Stimulated activated effector memory CD8-positive, alpha-beta T cell treated with anti-CD3 and anti-CD28 coated beads, Interleukin-12 subunit alpha, Interleukin-12 subunit beta, amount 100 ng/mL, for 72 hours (primary cell): ENCODE data around the gene PC.

Experiments
- ATAC-seq: fragments of 150-1000 bp; cut with Tn5 transposase; 2 replicates; pipeline ENCODE4 v1.10.0; 2021
- DNase-seq, 2 donors: peaks; one replicate each; pipeline ENCODE4 v3.0.0; 2021 to 2022; ENCODE audit warnings: low spot score in 2 of 2
- H3K27ac Mint-ChIP-seq: one replicate; pipeline ENCODE4 v1.8.0; 2022; ENCODE audit warnings: mild to moderate bottlenecking, mixed read lengths
- H3K36me3 Mint-ChIP-seq: one replicate; pipeline ENCODE4 v1.8.0; 2022; ENCODE audit warnings: mild to moderate bottlenecking, mixed read lengths
- H3K4me1 Mint-ChIP-seq: one replicate; pipeline ENCODE4 v1.8.0; 2022; ENCODE audit warnings: mixed read lengths
- H3K4me3 Mint-ChIP-seq: one replicate; pipeline ENCODE4 v1.8.0; 2022; ENCODE audit warnings: mild to moderate bottlenecking, mixed read lengths
- H3K9me3 Mint-ChIP-seq: one replicate; pipeline ENCODE4 v1.8.0; 2022; ENCODE audit warnings: mixed read lengths

PC gene

DNA sequence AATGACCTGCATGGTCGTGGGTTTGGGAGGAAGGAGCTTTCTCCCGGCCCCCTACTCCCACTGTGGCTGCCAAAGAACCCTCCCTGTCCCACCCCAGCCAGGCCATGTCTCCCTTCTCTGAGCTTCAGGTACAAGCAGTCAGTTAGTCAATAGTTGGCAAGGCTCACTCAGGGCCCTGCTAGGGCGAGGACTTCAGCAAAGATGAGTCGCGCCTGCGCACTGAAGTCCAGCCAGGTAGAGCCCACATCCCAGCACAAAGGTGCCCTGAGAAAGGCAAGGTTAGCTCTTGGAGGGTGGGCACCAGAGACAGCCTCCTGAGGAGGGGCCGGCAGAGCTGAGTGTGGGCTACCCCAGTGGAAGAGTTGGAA is 28.0 kb upstream of the PC start:
- ATAC-seq: peak; percentile 13

DNA sequence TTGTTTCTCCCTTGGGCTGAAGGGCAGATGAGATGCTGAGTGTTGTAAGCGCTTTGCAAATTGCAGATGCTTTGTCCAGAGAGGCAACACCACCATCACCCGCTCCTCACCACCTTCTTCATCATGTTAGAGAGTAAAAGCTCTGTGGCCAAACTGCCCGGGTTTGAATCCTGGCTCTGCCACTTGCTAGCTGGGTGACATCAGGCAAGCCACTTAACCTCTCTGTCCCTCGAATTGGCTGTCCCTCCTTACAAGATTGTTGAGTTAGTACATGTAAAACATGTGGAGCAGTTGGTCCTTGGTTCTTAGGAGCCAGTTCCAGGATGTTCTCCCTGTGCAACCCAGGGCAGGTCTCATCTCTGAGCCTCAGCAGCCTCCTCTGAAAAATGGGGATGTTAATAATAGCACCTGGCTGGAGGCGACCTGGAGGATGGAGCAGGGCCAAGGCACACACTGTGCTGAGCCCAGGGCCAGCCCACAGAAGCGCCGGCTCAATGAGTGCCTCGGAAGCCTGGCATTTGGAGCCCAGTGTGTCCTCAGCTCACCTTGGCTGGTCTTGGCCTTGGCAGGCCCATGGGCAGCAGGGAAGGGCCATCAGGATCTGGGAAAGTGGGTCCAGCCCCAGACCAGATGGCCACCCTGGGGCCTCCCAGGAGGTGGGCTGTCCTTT is 27.5 kb upstream of the PC start:
- no peak overlapping the region for H3K4me3 Mint-ChIP-seq
- ATAC-seq: no peak
- H3K9me3 Mint-ChIP-seq: no peaks in the 10 kb centered on the region
- no peaks in the 10 kb centered on the region for H3K36me3 Mint-ChIP-seq
- H3K4me1 Mint-ChIP-seq: peaks cover 18% of the 10 kb centered on the region
- no peak overlapping the region for H3K27ac Mint-ChIP-seq
- no peak for DNase-seq

More for the DNA sequence above, 28.0 kb upstream of the PC start:
- Mint-ChIP-seq H3K4me1 (peaks cover 18% of the 10 kb centered on the region), H3K27ac (no peak overlapping the region), H3K4me3 (no peak overlapping the region), H3K9me3 (no peaks in the 10 kb centered on the region), H3K36me3 (no peaks in the 10 kb centered on the region)
- no peak for DNase-seq

DNA sequence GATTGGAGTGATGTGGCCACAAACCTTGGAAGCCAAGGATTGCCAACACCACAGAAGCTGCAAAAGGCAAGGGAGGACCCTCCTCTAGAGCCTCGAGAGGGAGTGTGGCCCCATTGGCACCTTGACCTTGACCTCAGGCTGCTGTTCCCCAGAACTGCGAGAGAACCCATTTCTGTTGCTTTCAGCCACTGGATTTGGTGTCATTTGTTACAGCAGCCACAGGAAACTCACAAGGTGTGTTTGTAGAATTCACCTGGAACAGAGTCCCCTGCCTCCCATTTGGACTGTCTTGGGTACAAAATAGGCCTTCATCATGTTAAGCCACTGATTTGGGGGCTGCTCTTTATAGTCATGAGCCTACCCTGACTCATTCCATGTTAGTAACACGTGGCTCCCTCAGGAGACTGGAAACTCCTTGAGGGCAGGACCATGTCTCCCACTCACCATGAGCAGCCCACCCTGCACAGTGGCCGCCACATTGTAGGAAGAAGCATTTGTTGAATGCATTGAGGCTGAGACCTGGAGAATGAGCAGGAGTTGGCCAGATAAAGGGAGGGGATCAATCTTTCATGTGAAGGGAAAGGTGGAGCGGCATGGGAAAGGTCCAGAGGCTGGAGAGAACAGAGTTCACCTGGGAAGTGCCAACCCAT is 25.2 kb upstream of the PC start:
- DNase-seq (no peak), ATAC-seq (no peak)
- Mint-ChIP-seq H3K27ac (no peak overlapping the region), H3K9me3 (peaks cover 3% of the 10 kb centered on the region), H3K4me1 (peaks cover 16% of the 10 kb centered on the region), H3K4me3 (no peak overlapping the region), H3K36me3 (no peaks in the 10 kb centered on the region)

DNA sequence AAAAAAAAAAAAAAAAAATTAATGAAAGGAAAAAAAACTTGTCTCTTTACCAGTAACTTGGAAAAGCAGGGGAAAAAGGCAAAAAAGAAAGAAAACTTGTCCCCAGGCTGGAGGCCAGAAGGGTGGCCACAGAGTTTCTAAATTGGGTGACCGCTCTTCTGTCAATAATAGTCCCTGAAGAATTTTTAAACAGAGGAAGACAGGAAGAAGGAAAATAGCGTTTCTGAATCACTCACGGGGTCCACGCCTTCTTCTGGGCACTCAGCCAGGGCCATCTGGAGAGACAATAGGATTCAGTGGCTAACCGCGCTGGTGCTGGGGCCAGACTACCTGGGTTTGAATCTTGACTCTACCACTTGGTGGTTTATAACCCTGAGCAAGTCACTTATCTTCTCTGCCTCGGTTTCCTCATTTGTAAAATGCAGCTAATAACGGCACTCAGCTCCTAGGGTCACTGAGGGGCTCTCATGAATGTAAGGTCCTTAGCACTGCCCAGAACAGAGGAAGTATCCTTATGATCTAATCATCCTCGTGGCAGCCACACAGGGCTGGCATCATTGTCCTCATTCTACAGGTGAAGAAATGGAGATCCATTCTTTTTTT is 23.9 kb upstream of the PC start:
- H3K27ac Mint-ChIP-seq: no peak overlapping the region
- H3K9me3 Mint-ChIP-seq: peaks cover 3% of the 10 kb centered on the region
- peak; percentile 51 for ATAC-seq
- DNase-seq: no peak
- H3K4me3 Mint-ChIP-seq: no peak overlapping the region
- peaks cover 2% of the 10 kb centered on the region for H3K4me1 Mint-ChIP-seq
- H3K36me3 Mint-ChIP-seq: no peaks in the 10 kb centered on the region

DNA sequence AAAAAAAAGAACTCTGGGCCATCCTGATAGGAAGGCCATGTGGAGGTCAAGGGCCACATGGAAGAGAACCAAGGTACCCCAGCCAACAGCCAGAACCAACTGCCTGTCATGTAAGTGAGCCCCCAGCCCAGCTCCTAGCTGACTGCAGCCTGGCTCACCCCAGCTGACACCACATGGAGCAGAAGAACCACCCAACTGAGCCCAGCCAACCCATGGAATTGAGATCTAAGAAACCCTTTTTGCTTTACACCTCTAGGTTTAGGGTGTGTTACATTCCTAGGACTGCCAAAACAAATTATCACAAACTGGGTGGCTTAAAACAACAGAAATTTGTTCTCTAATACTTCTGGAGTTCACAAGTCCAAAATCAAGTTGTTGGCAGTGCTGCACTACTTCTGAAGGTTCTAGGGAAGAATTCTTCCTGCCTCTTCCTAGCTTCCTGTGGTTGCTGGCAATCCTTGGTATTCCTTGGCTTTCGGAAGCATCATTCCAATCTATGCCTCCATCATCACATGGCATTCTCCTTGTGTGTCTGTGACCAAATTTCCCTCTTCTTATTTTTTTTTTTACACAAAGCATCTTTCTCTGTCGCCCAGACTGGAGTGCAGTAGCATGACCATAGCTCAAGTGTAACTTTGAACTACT is 21.3 kb upstream of the PC start:
- no peaks in the 10 kb centered on the region for H3K36me3 Mint-ChIP-seq
- H3K27ac Mint-ChIP-seq: no peak overlapping the region
- peaks cover 3% of the 10 kb centered on the region for H3K9me3 Mint-ChIP-seq
- DNase-seq (no peak), ATAC-seq (no peak)
- H3K4me1 Mint-ChIP-seq: peaks cover 10% of the 10 kb centered on the region
- no peak overlapping the region for H3K4me3 Mint-ChIP-seq

DNA sequence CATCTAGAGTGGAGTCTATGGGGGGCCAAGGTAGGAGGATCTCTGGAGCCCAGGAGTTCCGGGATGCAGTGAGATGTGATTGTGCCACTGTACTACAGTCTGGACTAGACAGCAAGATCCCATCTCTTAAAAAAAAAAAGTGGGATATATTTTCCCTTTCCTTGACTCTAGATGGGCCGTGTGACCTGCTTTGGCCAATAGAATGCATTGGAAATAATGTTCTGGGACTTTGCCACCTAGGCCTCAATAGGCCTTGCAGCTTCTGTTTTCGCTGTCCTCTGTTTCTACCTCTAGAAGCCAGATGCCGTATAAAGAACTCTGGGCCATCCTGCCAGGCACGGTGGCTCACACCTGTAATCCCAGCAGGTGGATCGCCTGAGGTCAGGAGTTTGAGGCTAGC is 20.5 kb upstream of the PC start:
- ATAC-seq (no peak), DNase-seq (no peak)
- Mint-ChIP-seq H3K4me1 (peaks cover 10% of the 10 kb centered on the region), H3K9me3 (peaks cover 3% of the 10 kb centered on the region), H3K36me3 (no peaks in the 10 kb centered on the region), H3K4me3 (no peak overlapping the region), H3K27ac (no peak overlapping the region)

DNA sequence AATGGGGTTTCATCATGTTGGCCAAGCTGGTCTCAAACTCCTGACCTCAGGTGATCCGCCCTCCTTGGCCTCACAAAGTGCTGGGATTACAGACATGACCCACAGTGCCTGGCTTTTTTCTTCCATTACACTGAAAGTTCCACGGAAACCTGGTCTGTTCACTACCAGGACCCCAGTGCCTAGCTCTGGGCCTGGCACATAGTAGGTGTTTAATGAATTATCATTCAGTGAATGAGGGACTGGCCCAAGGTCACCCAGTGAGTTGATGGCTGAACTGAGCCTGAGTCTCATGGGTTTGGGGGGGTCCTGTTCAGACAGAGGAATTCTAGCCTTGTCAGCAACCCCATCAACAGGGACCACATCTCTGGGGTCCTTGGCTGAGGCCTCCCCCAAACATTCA is 20.0 kb upstream of the PC start:
- ATAC-seq (no peak), DNase-seq (no peak)
- Mint-ChIP-seq H3K4me3 (no peak overlapping the region), H3K4me1 (peaks cover 10% of the 10 kb centered on the region), H3K27ac (no peak overlapping the region), H3K36me3 (no peaks in the 10 kb centered on the region), H3K9me3 (peaks cover 3% of the 10 kb centered on the region)

DNA sequence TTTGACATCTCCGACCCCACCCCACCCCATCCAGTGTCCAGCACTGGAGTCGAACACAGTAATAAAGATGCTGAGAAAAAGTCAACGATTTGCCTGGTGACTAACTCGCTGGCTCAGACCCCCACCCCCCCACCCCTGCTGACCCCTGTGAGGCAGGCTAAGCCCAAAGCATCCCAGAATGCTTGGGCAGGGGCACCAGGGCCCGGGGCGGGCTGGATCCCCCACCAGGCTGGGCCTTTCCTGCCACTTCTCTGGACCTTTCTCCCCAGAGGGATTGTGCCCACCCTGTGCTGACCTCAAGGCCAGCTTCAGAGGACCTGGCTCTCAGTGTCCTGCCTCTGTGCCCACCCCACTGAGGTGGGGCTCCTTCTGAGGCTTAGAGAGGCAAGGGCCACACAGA is 18.7 kb upstream of the PC start:
- Mint-ChIP-seq H3K4me3 (no peak overlapping the region), H3K36me3 (no peaks in the 10 kb centered on the region), H3K4me1 (peaks cover 10% of the 10 kb centered on the region), H3K27ac (no peak overlapping the region), H3K9me3 (peaks cover 3% of the 10 kb centered on the region)
- DNase-seq: no peak
- ATAC-seq: no peak

DNA sequence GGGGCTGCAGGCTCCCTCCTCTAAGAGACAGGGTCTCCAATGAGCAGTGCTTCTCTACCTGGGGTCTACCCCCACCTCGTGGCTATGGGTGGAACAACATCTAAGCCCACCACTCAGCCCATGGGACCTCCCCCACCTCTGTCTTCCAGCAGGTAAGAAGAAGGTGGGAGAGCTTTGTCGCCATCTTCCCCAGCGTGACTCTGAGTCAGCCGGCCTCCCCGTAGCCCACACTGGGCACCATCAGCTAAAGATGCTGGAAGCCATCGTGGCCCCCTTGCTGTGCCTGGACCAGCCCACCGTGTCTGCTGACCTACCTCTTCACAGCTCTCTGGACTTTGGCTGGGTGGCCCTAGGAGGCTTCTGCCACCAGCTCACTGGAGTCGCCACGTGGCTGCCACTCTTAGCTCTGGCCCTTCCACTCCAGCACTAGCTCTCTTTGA is 17.9 kb upstream of the PC start:
- peak in 1 of 2 donors; percentile 62 for DNase-seq
- peaks cover 16% of the 10 kb centered on the region for H3K4me1 Mint-ChIP-seq
- no peaks in the 10 kb centered on the region for H3K36me3 Mint-ChIP-seq
- H3K27ac Mint-ChIP-seq: no peak overlapping the region
- H3K4me3 Mint-ChIP-seq: no peak overlapping the region
- H3K9me3 Mint-ChIP-seq: peaks cover 3% of the 10 kb centered on the region
- peak; percentile 20 for ATAC-seq

DNA sequence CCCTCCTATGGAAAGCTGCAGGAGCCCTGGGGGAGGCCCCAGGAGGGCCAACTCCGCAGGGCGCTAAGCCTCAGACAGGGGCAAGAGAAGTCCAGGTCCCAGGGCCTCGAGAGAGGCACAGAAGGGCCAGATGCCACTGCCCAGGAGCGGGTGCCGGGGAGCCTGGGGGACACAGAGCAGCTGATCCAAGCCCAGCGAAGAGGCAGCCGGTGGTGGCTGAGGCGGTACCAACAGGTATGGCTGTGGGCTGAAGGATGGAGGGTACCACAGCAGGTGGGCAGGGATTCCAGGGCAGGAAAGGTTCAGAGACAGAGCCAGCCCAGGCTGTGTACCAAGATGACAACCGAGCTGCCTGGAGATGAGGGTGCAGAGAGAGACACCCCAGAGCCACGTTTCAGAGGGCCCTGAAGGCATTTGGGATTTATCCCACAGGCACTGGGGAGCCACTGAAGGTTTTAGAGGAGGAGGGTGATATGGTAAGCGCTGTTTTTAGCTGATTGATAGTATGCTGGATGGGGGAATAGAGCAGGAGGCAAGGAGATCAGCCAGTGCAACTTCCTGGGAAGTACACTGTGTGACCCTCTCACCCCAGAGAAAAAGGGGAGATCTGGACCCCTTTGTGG is 17.3 kb upstream of the PC start:
- Mint-ChIP-seq H3K36me3 (no peaks in the 10 kb centered on the region), H3K4me3 (no peak overlapping the region), H3K9me3 (peaks cover 3% of the 10 kb centered on the region), H3K4me1 (peaks cover 21% of the 10 kb centered on the region), H3K27ac (no peak overlapping the region)
- no peak for DNase-seq
- ATAC-seq: no peak

DNA sequence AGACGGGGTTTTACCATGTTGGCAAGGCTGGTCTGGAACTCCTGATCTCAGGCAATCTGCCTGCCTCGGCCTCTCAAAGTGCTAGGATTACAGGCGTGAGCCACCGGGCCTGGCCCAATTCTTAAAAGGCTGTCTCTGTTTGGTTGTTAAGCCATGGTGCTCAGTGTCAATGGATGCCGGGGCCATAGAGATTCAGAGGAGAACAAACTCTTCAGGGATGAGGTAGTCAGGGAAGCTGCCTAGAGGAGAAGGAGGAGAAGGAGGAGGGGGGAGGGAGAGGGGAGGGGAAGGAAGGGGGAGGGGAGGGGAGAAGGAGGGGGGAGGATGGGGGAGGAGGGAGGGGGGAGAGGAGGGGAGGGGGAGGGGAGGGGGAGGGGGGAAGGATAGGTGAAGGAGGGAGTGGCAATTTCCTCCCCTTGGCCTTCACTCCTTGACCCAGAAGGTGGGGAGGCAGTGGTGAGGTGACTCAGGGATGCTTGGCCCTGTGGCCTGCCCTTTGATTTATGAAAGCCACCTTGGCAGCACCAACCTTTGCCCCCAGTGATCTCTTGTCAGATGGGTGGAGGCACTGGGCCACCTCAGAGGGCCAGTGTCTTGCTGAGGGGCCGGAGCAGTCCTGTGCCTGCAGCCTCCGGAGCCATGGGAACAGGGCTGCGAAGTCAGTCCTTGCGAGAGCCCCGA is 16.7 kb upstream of the PC start, which contains the start of gene C11orf86:
TSS of gene C11orf86 (plus strand) at position 581 of the 681 bp plus-strand sequence. CDS start at position 640, 59 bp downstream.
- ATAC-seq (no peak), DNase-seq (no peak)
- no peak within 1 kb of the TSS for H3K27ac Mint-ChIP-seq
- H3K4me3 Mint-ChIP-seq: no peak within 1 kb of the TSS
- H3K4me1 Mint-ChIP-seq: peaks cover 27% of the 10 kb centered on the region
- no peaks in the 10 kb centered on the region for H3K36me3 Mint-ChIP-seq
- peaks cover 3% of the 10 kb centered on the region for H3K9me3 Mint-ChIP-seq

DNA sequence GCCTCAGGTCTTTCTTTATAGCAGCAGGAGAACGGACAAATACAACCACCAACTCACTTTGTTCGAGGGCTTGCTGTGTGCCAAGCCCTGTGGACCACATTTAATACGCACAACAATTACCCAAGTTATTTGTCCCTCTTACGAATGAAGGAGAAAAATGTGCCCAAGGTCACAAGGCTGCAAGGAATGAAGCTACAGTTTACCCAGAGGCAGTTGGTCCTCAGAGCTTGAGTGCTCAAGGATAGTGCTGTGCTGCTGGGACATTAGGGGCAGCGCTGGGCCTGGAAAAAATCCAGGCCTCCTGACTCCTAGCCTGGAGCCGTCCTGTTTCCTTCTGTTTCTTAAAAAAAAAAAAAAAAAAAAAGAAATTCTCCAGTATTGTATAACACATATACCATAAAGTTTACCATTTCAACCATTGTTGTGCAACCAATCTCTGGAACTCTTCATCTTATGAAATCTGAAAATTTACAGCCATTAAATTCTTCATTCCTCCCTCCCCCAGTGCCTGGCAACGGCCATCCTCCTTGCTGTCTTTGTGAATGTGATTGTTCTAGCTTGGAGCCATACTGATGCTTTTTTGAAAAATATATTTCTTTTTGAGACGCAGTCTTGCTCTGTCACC is 15.9 kb upstream of the PC start:
- Mint-ChIP-seq H3K4me1 (peaks cover 29% of the 10 kb centered on the region), H3K9me3 (no peaks in the 10 kb centered on the region), H3K36me3 (no peaks in the 10 kb centered on the region), H3K4me3 (no peak overlapping the region), H3K27ac (no peak overlapping the region)
- ATAC-seq: no peak
- no peak for DNase-seq

DNA sequence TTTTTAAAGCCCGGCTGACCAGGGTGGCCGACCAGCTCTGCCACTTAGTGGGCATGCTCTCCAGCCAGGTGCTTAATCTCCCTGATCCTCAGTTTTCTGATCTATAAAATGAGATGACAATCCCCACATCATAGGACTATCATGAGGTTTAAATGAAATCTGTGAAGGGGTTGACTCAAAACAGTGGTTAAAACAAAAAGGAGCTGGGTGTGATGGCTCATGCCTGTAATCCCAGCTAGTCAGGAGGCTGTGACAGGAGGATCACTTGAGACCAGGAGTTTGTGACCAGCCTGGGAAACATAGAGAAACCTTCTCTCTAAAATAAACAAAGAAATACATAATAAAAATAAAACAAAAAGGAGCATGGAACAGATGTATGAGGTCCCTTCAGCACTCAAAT is 13.3 kb upstream of the PC start:
- Mint-ChIP-seq H3K36me3 (no peaks in the 10 kb centered on the region), H3K4me1 (peaks cover 38% of the 10 kb centered on the region), H3K27ac (no peak overlapping the region), H3K9me3 (no peaks in the 10 kb centered on the region), H3K4me3 (no peak overlapping the region)
- no peak for DNase-seq
- peak; percentile 25 for ATAC-seq

DNA sequence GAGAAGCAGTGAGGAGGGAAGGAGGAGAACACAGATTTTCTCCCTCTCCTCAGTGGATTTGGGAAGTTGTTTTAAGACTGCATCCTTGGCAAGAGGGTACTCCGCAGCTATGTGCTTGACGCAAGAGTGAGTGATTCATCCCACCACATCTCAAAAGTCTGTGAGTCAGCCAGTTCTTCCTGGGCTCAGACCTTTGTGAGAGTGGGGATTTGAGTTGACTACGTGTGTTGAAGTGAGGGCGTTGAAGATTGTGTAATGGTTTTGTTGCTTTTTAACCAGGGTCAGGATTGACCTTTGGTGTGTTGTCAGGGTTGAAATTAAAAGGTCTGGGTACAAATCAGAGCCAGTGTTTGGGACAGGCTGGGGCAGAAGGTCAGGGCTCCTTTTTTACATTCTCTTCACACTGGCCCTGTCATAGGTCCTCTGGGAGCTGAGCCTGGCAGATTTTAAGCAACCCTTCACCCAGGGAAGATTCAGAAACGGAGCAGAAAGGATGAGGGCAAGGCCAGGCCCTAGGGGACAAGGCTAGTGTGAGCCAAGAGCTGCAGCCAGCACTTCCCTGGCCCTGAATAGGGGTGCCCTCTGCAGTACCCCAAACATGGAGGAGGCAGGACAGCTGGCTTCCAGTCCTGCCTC is 12.7 kb upstream of the PC start:
- peak; percentile 97 for ATAC-seq
- Mint-ChIP-seq H3K27ac (peak overlapping the region; percentile 29), H3K4me1 (peaks cover 33% of the 10 kb centered on the region)

More for the DNA sequence above, 12.7 kb upstream of the PC start:
- DNase-seq: peak in 1 of 2 donors; percentile 63
- no peaks in the 10 kb centered on the region for H3K9me3 Mint-ChIP-seq
- H3K4me3 Mint-ChIP-seq: peak overlapping the region; percentile 20
- no peaks in the 10 kb centered on the region for H3K36me3 Mint-ChIP-seq
